IMR-90 (cell line): ENCODE data around the gene SLC19A1. TPM values are rescaled to one million over a fixed set of nuclear protein-coding genes. Genes with fewer than 3 reads are reported as not detected.

Source experiments
- ATAC-seq: fragments of 200-7000 bp; cut with Tn5 transposase; 2 replicates; pipeline ENCODE4 v1.9.1; 2020; ENCODE audit warnings: low read depth, mild to moderate bottlenecking, moderate library complexity
- BruUV-seq: library from RNA; stranded (reverse); fragments of 400-500 nt; replicated peaks from 2 replicates; lab custom pipeline; 2021; lab: Mats Ljungman, UMichigan
- CTCF ChIA-PET: fragments of 300-600 bp; formaldehyde crosslinking; extraction: SDS; loops from one replicate; lab custom pipeline; 2021; ENCODE audit warnings: antibody characterized with exemption; lab: Yijun Ruan, JAX
- POLR2A ChIA-PET: fragments of 300-600 bp; sonication (Branson Sonifier 250); formaldehyde crosslinking; loops from one replicate; lab custom pipeline; 2022; ENCODE audit warnings: antibody characterized with exemption; ENCODE audit not compliant: unreplicated experiment; lab: Charles Lee
- DNase-seq: peaks from one replicate; pipeline ENCODE4 v3.0.0; 2013
- H2AFZ ChIP-seq: replicated peaks from 2 replicates; pipeline ENCODE3; 2013; ENCODE audit warnings: low read length, mild to moderate bottlenecking; ENCODE audit not compliant: poor library complexity
- H2AK5ac ChIP-seq: 2 replicates; pipeline ENCODE4 v1.6.1; 2013; ENCODE audit warnings: low read depth, low read length, inconsistent platforms
- H2AK9ac ChIP-seq: replicated peaks from 2 replicates; pipeline ENCODE3; 2013; ENCODE audit warnings: mild to moderate bottlenecking, low read depth, low read length, moderate library complexity; ENCODE audit not compliant: poor library complexity
- H2BK120ac ChIP-seq: 2 replicates; pipeline ENCODE4 v1.6.1; 2013; ENCODE audit warnings: low read depth, low read length, inconsistent platforms
- H2BK15ac ChIP-seq: 3 replicates; pipeline ENCODE4 v1.6.1; 2013; ENCODE audit warnings: low read depth, low read length, inconsistent platforms
- H2BK20ac ChIP-seq: 2 replicates; pipeline ENCODE4 v1.6.1; 2013; ENCODE audit warnings: low read depth, mild to moderate bottlenecking, inconsistent platforms, low read length, moderate library complexity
- H2BK5ac ChIP-seq: 2 replicates; pipeline ENCODE4 v1.6.1; 2013; ENCODE audit warnings: mild to moderate bottlenecking, low read depth, low read length, inconsistent platforms; ENCODE audit not compliant: poor library complexity, severe bottlenecking
- H3K14ac ChIP-seq: replicated peaks from 2 replicates; pipeline ENCODE4 v1.6.1; 2013; ENCODE audit warnings: low read depth, low read length, inconsistent platforms
- H3K18ac ChIP-seq: 2 replicates; pipeline ENCODE4 v1.6.1; 2013; ENCODE audit warnings: low read depth, low read length, control low read depth
- H3K23ac ChIP-seq: 2 replicates; pipeline ENCODE4 v1.6.1; 2013; ENCODE audit warnings: low read depth, low read length, inconsistent platforms
- H3K27ac ChIP-seq: 2 replicates; pipeline ENCODE4 v1.5.1; 2013; ENCODE audit warnings: mild to moderate bottlenecking, control low read depth, low read length; ENCODE audit not compliant: insufficient read depth
- H3K27me3 ChIP-seq: 2 replicates; pipeline ENCODE4 v1.6.1; 2013; ENCODE audit warnings: low read length; ENCODE audit not compliant: control insufficient read depth, insufficient read depth
- H3K36me3 ChIP-seq: 2 replicates; pipeline ENCODE4 v1.6.1; 2013; ENCODE audit warnings: low read length, mixed read lengths; ENCODE audit not compliant: control insufficient read depth, insufficient read depth
- H3K4ac ChIP-seq: 2 replicates; pipeline ENCODE4 v1.6.1; 2013; ENCODE audit warnings: low read depth, low read length, inconsistent platforms
- H3K4me1 ChIP-seq: 2 replicates; pipeline ENCODE4 v1.6.1; 2013; ENCODE audit warnings: low read length, mixed read lengths; ENCODE audit not compliant: control insufficient read depth, insufficient read depth
- H3K4me2 ChIP-seq: 2 replicates; pipeline ENCODE4 v1.6.1; 2013; ENCODE audit warnings: low read depth, mild to moderate bottlenecking, control low read depth, low read length, moderate library complexity
- H3K4me3 ChIP-seq: 2 replicates; pipeline ENCODE4 v1.5.1; 2013; ENCODE audit warnings: low read depth, mild to moderate bottlenecking, control low read depth, low read length, moderate library complexity; ENCODE audit not compliant: insufficient read depth
- H3K56ac ChIP-seq: 2 replicates; pipeline ENCODE4 v1.6.1; 2013; ENCODE audit warnings: low read length, inconsistent platforms; ENCODE audit not compliant: insufficient read depth; ENCODE audit errors: extremely low read depth
- H3K79me1 ChIP-seq, 2 experiments: 2 replicates each; pipeline ENCODE4 v1.6.1; 2013; ENCODE audit warnings: low read length in 2 of 2, inconsistent platforms in 1 of 2, low read depth in 1 of 2
- H3K9ac ChIP-seq: 2 replicates; pipeline ENCODE4 v1.6.1; 2013; ENCODE audit warnings: low read depth, low read length, control low read depth
- H3K9me1 ChIP-seq: 2 replicates; pipeline ENCODE4 v1.6.1; 2013; ENCODE audit warnings: low read length, inconsistent platforms; ENCODE audit not compliant: insufficient read depth
- H3K9me3 ChIP-seq: 2 replicates; pipeline ENCODE4 v1.6.1; 2013; ENCODE audit warnings: low read length; ENCODE audit not compliant: control insufficient read depth, insufficient read depth
- H4K20me1 ChIP-seq: 2 replicates; pipeline ENCODE4 v1.6.1; 2013; ENCODE audit warnings: low read length, inconsistent platforms; ENCODE audit not compliant: insufficient read depth
- H4K5ac ChIP-seq: 2 replicates; pipeline ENCODE4 v1.6.1; 2013; ENCODE audit warnings: mild to moderate bottlenecking, low read depth, low read length, control low read depth
- H4K8ac ChIP-seq, 2 experiments: 2 replicates each; pipeline ENCODE4 v1.6.1; 2013; ENCODE audit warnings: low read depth in 2 of 2, low read length in 2 of 2, control low read depth in 1 of 2, inconsistent platforms in 1 of 2
- H4K91ac ChIP-seq: 2 replicates; pipeline ENCODE4 v1.6.1; 2013; ENCODE audit warnings: low read depth, low read length, inconsistent platforms; ENCODE audit not compliant: insufficient read depth
- CHD1 ChIP-seq: IDR thresholded peaks from 2 replicates; pipeline ENCODE4 v1.6.1; 2012; ENCODE audit warnings: low read depth, low read length, improper control_type of control experiment
- NFE2L2 ChIP-seq: fragments of 150-350 bp; IDR thresholded peaks from 2 replicates; pipeline ENCODE4 v1.6.1; 2016; ENCODE audit warnings: low read depth, mild to moderate bottlenecking, low read length
- WGBS, 2 experiments: methylation state at CpG; one replicate each; pipeline versions ENCODE4 v1.1.5 to v1.1.7; 2013; ENCODE audit warnings: missing lambda C conversion rate in 2 of 2; ENCODE audit not compliant: insufficient read length in 1 of 2; ENCODE audit errors: extremely low coverage in 2 of 2; 5-methylcytosine and 5-hydroxymethylcytosine counted together
- dilution Hi-C: fragments of 300-500 bp; cut with HindIII; formaldehyde crosslinking; loops from one replicate; pipeline ENCODE4 v1.14.3; 2018; ENCODE audit warnings: low sequenced_read_pairs; ENCODE audit not compliant: unreplicated experiment
- in situ Hi-C: fragments of 300-500 bp; cut with MboI; formaldehyde crosslinking; loops from 3 replicates; pipeline ENCODE4 v1.14.3; 2019; ENCODE audit warnings: low sequenced_read_pairs, inconsistent platforms, mixed read lengths
- intact Hi-C: fragments of 100-400 bp; cut with micrococcal nuclease; formaldehyde crosslinking; loops from 2 replicates; pipeline ENCODE4 v1.10.0; 2022
- polyA plus RNA-seq, 3 experiments: library from polyadenylated mRNA; depleted of rRNA; stranded (reverse); fragments of >200 nt; gene quantifications; 2 replicates each; pipeline ENCODE4 v1.2.3, GENCODE V29; 2012; ENCODE audit warnings: low replicate concordance in 1 of 3
- total RNA-seq: library from RNA; depleted of rRNA; stranded (reverse); fragments of >200 nt; gene quantifications from 2 replicates; pipeline ENCODE4 v1.2.3, GENCODE V29; 2012

The SLC19A1 gene
- total and polyA plus RNA-seq, 2 of the 4 experiments (the other 2 are of a cell fraction), result 2.2 to 16.2 TPM

- Histone ChIP-seq H2BK20ac (no peak overlapping the region), H3K9ac (no peak overlapping the region), H3K18ac (no peak overlapping the region), H2BK5ac (no peak overlapping the region), H3K27ac (no peak overlapping the region), H3K4ac (no peak overlapping the region), H2AK9ac (no peak overlapping the region), H3K27me3 (peaks cover 46% of the 10 kb centered on the region), H3K4me3 (no peak overlapping the region), H4K20me1 (peaks cover 6% of the 10 kb centered on the region; the same call in 1 of the 2 replicates), H3K9me3 (peaks cover 38% of the 10 kb centered on the region), H2AFZ (no peak overlapping the region), H3K4me2 (no peak overlapping the region), H3K4me1 (no peaks in the 10 kb centered on the region), H4K91ac (no peak overlapping the region), H3K79me1 (no peaks in the 10 kb centered on the region), H2BK15ac (no peak overlapping the region), H4K8ac (no peak overlapping the region), H3K36me3 (no peaks in the 10 kb centered on the region), H3K14ac (no peak overlapping the region), H4K5ac (no peak overlapping the region), H2AK5ac (no peak overlapping the region), H3K23ac (no peak overlapping the region), H2BK120ac (no peak overlapping the region), H3K56ac (no peak overlapping the region), H3K9me1 (peaks cover 9% of the 10 kb centered on the region)
- WGBS, 2 experiments, result 67% methylated on average over 3 of the region's 10 CpGs; no CpG with 5 or more reads in 1 of the 2 experiments
- in situ Hi-C loops, result no loop called here
- ATAC-seq, result no peak
- no peak for DNase-seq
- POLR2A ChIA-PET, result no interaction called here
- intact Hi-C loops, result no loop called here
- TF ChIP-seq CHD1 (no peak), NFE2L2 (no peak)
- no TSS peak for BruUV-seq
- CTCF ChIA-PET, result no interaction called here
- dilution Hi-C loops, result no loop called here
Observed at GRCh38 chr21:45588086-45588825, 46.0 kb upstream of the SLC19A1 start.
